ENCODE data around the gene MED15. TPM values are rescaled to one million over a fixed set of nuclear protein-coding genes. Genes with fewer than 3 reads are reported as not detected.

Gene MED15
- total RNA-seq, 3 donors from 2014 or later (not counting 1 experiment from before 2014, with no cell fraction given), result 269 to 291 (median 270) TPM

- Mint-ChIP-seq H3K27me3 (ENCODE audit: low read depth in 2 of 2) (no peaks in the 10 kb centered on the region), H3K4me3 (peak overlapping the region; percentile 79), H3K36me3 (no peaks in the 10 kb centered on the region), H3K4me1 (peaks cover 65 to 68% of the 10 kb centered on the region in 2 donors), H3K9me3 (no peaks in the 10 kb centered on the region), H3K27ac (peak overlapping the region; percentile 94 to 95)
- H3K4me1 ChIP-seq (ENCODE audit: control insufficient read depth, insufficient read depth, low read length), result peaks cover 75% of the 10 kb centered on the region
- no peaks in the 10 kb centered on the region for H3K27me3 ChIP-seq (ENCODE audit: control insufficient read depth, insufficient read depth, low read length)
- intact Hi-C loops (cut with micrococcal nuclease), result loop anchor here (2.0 to 5.0 kb wide), 2 partner anchors 20 to 37 kb away; no protein-coding TSS in a partner anchor
- no peak overlapping the region for H3K4me3 ChIP-seq (ENCODE audit: low read length)
- no peak for DNase-seq
- H3K9me3 ChIP-seq (ENCODE audit: control insufficient read depth, insufficient read depth, low read length), result no peaks in the 10 kb centered on the region
- no peak for TF ChIP-seq CTCF (IDR thresholded peaks at IDR 0.05)
- peak overlapping the region; percentile 69 for H3K27ac ChIP-seq (ENCODE audit: low read length)
- H3K36me3 ChIP-seq (ENCODE audit: control insufficient read depth, insufficient read depth, low read length), result peaks cover 33% of the 10 kb centered on the region
- 80% methylated on average over 4 of the region's 4 CpGs for WGBS (ENCODE audit: insufficient coverage)
- no peak for ATAC-seq
These were observed 41.4 kb downstream of the MED15 start for GRCh38 chr22:20548806-20549205.

GRCh38 chr22:20549232-20549841 is 41.9 kb downstream of the MED15 start:
- Histone ChIP-seq H3K4me1 (ENCODE audit: control insufficient read depth, insufficient read depth, low read length) (peaks cover 81% of the 10 kb centered on the region), H3K27ac (ENCODE audit: low read length) (peak overlapping the region; percentile 69), H3K9me3 (ENCODE audit: control insufficient read depth, insufficient read depth, low read length) (no peaks in the 10 kb centered on the region), H3K27me3 (ENCODE audit: control insufficient read depth, insufficient read depth, low read length) (no peaks in the 10 kb centered on the region), H3K36me3 (ENCODE audit: control insufficient read depth, insufficient read depth, low read length) (peaks cover 38% of the 10 kb centered on the region), H3K4me3 (ENCODE audit: low read length) (no peak overlapping the region)
- Mint-ChIP-seq H3K27me3 (ENCODE audit: low read depth in 2 of 2) (no peaks in the 10 kb centered on the region), H3K4me1 (peaks cover 63 to 67% of the 10 kb centered on the region in 2 donors), H3K36me3 (no peaks in the 10 kb centered on the region), H3K27ac (peak overlapping the region; percentile 94 to 95), H3K9me3 (no peaks in the 10 kb centered on the region), H3K4me3 (peak overlapping the region; percentile 79)
- DNase-seq (peak in 1 of 2 donors; percentile 88), ATAC-seq (peak; percentile 76 to 83 (median 77))
- WGBS (ENCODE audit: insufficient coverage), result 9% methylated on average over 7 of the region's 7 CpGs
- no peak for TF ChIP-seq CTCF (IDR thresholded peaks at IDR 0.05)
- intact Hi-C loops (cut with micrococcal nuclease), result loop anchor here (2.0 to 5.0 kb wide), 2 partner anchors 19 to 37 kb away; no protein-coding TSS in a partner anchor

- H3K4me1 ChIP-seq (ENCODE audit: control insufficient read depth, insufficient read depth, low read length), result peaks cover 83% of the 10 kb centered on the region
- no peaks in the 10 kb centered on the region for H3K9me3 ChIP-seq (ENCODE audit: control insufficient read depth, insufficient read depth, low read length)
- H3K4me3 ChIP-seq (ENCODE audit: low read length), result no peak overlapping the region
- Mint-ChIP-seq H3K36me3 (no peaks in the 10 kb centered on the region), H3K4me1 (peaks cover 60 to 69% of the 10 kb centered on the region in 2 donors), H3K4me3 (peak overlapping the region; percentile 79), H3K9me3 (no peaks in the 10 kb centered on the region), H3K27ac (peak overlapping the region; percentile 94 to 95), H3K27me3 (ENCODE audit: low read depth in 2 of 2) (no peaks in the 10 kb centered on the region)
- peak overlapping the region; percentile 69 for H3K27ac ChIP-seq (ENCODE audit: low read length)
- no peaks in the 10 kb centered on the region for H3K27me3 ChIP-seq (ENCODE audit: control insufficient read depth, insufficient read depth, low read length)
- WGBS (ENCODE audit: insufficient coverage), result 85% methylated on average over 7 of the region's 8 CpGs
- peaks cover 43% of the 10 kb centered on the region for H3K36me3 ChIP-seq (ENCODE audit: control insufficient read depth, insufficient read depth, low read length)
- intact Hi-C loops (cut with micrococcal nuclease), result no loop called here
- ATAC-seq (peak in 1 of 3 donors; percentile 5), DNase-seq (no peak)
- TF ChIP-seq CTCF (IDR thresholded peaks at IDR 0.05), result no peak
These were observed 42.8 kb downstream of the MED15 start for GRCh38 chr22:20550057-20550817.
